GM18867 (cell line): ENCODE measurements around the gene EPB41L2.
A peak's percentile ranks its signal among the peaks of the same experiment; 100 is the strongest.

ENCODE experiments used
- ATAC-seq: cut with Tn5 transposase; IDR thresholded peaks from one replicate; pipeline ENCODE4 v1.9.1; 2021; ENCODE audit warnings: mild to moderate bottlenecking, moderate library complexity; ENCODE audit not compliant: unreplicated experiment

EPB41L2 gene

GRCh38 chr6:130882370-130882769 lies 180.7 kb downstream of the EPB41L2 start:
- no peak for ATAC-seq

GRCh38 chr6:130879826-130880225 lies 183.2 kb downstream of the EPB41L2 start:
- no peak for ATAC-seq

GRCh38 chr6:130873746-130874145 lies 189.3 kb downstream of the EPB41L2 start:
- ATAC-seq: no peak

- ATAC-seq: peak; percentile 75
These were observed 190.6 kb downstream of the EPB41L2 start for GRCh38 chr6:130872250-130873095.

- no peak for ATAC-seq
These were observed 192.7 kb downstream of the EPB41L2 start for GRCh38 chr6:130870179-130870880.

GRCh38 chr6:130869681-130870080 lies 193.4 kb downstream of the EPB41L2 start:
- no peak for ATAC-seq

GRCh38 chr6:130865793-130866192 lies 197.3 kb downstream of the EPB41L2 start:
- no peak for ATAC-seq

- ATAC-seq: no peak
These were observed 198.7 kb downstream of the EPB41L2 start for GRCh38 chr6:130864344-130864743.

- no peak for ATAC-seq
These were observed 199.4 kb downstream of the EPB41L2 start for GRCh38 chr6:130863415-130864230.

GRCh38 chr6:130862370-130862769 lies 200.7 kb downstream of the EPB41L2 start:
- no peak for ATAC-seq

- peak; percentile 69 for ATAC-seq
These were observed 203.7 kb downstream of the EPB41L2 start for GRCh38 chr6:130859161-130859867.

GRCh38 chr6:130858498-130859160 lies 204.4 kb downstream of the EPB41L2 start:
- ATAC-seq: no peak

GRCh38 chr6:130858054-130858453 lies 205.0 kb downstream of the EPB41L2 start:
- no peak for ATAC-seq

- ATAC-seq: no peak
These were observed 209.4 kb downstream of the EPB41L2 start for GRCh38 chr6:130853555-130854183.

GRCh38 chr6:130852844-130853554 lies 210.0 kb downstream of the EPB41L2 start:
- ATAC-seq: no peak

- peak; percentile 54 for ATAC-seq
These were observed 212.0 kb downstream of the EPB41L2 start for GRCh38 chr6:130851026-130851425.

GRCh38 chr6:130849594-130849993 lies 213.5 kb downstream of the EPB41L2 start:
- ATAC-seq: no peak

- ATAC-seq: peak; percentile 92
These were observed 214.1 kb downstream of the EPB41L2 start for GRCh38 chr6:130848945-130849344.
